Measurements from ENCODE around the gene KRT72.

GRCh38 chr12:52598966-52599365, 2.3 kb downstream of the KRT72 start:
- no peak for TF ChIP-seq POLR2A (IDR thresholded peaks at IDR 0.05)
- no peak for TF ChIP-seq CTCF (IDR thresholded peaks at IDR 0.05)
